Stimulated activated CD8-positive, alpha-beta memory T cell treated with anti-CD3 and anti-CD28 coated beads, Interleukin-7, amount 100 ng/mL, for 4 hours (primary cell): ENCODE results near the gene NDRG3.
"Not testable (repeated sequence)": the region's sequence is repeated elsewhere in the genome, so short reads cannot be mapped to it uniquely, and the experiment has no call there.

Source experiments
- DNase-seq, 2 donors: peaks; one replicate each; pipeline ENCODE4 v3.0.0-alpha.2; 2020; ENCODE audit warnings: low read depth in 2 of 2

Gene NDRG3

GRCh38 chr20:36644706-36645095, 101.2 kb downstream of the NDRG3 start:
- peak; percentile 47 to 55 for DNase-seq

DNA sequence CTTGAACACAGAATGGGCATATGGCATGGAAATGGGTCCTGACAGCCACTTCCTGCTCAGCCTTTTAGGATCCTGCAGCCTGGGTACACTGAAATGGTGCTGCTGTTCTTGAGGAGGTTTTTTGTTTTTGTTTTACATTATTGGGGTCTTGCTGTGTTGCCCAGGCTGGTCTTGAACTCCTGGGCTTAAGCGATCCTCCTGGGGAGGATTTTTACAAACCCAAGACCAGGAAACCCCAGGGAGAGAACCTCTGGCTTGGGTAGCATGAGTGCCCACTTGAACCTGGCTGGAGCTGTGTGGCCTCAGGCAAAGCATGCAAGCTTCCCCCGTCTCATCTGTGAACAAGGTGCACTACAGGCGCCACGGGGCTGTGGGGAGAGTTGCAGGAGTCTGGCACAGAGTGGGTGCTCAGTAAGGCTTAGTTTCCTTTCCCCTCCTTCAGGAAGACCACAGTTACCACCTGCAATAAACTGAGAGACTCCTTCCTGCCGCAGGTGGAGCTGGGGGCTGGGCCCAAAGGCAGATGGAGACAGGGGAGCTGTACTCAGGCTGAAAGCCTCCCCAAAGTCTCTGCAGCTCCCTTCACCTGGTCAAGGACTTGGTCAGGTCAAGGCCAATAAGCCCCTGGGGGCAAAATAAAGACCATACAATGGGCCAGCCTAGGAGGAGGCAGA, 101.7 kb downstream of the NDRG3 start:
- DNase-seq: peak; percentile 58

GRCh38 chr20:36642136-36642535, 103.8 kb downstream of the NDRG3 start:
- DNase-seq: no peak

- DNase-seq: no peak
These were observed 104.4 kb downstream of the NDRG3 start for GRCh38 chr20:36641506-36641843.

DNA sequence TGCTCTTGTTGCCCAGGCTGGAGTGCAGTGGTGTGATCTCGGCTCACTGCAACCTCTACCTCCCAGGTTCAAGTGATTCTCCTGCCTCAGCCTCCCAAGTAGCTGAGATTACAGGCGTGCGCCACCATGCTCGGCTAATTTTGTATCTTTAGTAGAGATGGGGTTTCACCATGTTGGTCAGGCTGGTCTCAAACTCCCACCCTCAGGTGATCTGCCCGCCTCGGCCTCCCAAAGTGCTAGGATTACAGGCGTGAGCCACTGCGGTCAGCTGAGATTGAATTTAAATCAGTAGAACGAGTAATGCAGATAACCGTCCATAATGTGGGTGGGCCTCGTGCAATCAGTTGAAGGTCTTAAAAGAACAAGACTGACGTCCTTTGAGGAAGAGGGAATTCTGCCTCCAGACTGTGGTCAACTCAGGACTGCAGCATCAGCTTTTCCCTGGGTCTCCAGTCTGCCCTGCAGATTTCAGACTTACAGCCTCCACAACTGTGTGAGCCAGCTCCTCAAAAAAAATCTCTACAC, 107.0 kb downstream of the NDRG3 start:
- not testable (repeated sequence) for DNase-seq

DNA sequence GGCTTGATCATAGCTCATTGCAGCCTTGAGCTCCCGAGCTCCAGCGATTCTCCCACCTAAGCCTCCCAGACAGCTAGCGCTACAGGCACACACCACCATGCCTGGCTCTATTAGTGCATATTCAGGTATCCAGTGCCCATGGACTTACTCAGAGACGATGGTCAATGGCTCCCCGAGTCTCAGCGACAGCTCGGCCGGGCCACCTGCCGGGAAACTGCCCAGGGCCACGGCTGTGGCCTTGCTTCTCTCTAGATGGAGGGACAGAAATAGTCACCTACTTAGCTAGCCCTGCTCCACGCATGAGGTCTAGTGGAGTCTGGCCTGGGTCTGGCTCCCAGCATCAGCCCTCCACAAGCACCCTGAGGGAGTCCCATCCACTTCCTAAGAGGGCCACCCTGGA, 111.5 kb downstream of the NDRG3 start:
- DNase-seq: no peak

DNA sequence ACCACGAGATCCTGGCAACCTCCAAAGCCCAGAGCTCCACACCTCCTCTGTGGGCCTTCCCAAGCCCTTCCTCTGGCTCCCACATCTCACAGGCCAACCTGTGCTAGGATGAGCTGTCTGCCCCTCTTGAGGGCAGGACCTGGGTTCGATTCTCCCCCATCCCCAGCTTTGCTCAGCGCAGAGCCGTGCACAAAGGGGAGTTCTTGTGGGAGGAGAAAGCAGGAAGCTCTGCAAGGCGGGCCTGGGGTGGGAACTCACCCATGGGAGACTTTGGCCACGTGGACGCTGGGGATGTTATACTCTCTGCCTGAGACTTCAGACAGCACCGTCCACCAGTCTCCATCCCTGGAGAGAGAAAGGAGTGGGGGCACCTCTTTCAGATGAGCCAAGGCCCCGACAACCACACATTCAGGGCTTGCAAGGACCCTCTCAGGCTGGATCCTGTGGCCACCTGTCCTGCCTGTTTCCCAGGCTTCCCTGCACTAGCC, 112.6 kb downstream of the NDRG3 start:
- no peak for DNase-seq

DNA sequence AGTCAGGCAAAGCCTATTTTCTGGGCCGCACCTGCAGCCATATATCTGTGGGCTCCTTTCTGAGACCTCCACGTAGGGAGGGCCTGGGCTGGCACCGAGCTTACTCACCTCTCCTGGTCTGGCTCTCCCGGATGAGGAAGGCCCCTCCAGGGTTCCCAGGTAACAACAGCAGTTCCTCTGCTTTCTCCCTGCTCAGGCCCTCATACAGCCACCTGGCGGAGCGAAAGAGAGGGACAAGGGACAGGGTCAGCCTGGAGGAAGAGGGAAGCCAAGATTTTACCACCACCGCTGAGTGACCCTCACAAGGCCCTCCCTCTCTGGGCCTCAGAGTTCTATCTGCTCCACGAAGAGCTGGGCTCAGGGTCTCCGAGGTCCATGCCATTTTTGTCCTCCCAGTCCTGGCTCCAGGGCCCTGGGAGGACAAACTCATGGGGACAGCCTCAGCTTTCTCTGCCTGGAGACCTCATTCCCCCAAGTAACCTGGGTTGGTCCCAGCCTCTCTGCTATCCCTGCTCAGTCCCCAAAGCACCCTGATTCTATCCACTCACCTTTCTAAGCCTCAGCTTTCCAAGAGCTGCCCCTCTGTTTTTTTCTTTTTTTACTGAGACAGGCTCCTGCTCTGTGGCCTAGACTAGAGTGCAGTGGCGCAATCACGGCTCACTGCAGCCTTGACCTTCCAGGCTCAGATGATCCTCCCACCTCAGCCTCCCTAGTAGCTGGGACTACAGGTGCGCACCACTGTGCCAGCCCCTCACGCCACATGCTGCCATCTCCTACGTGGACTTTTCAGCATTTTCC, 113.2 kb downstream of the NDRG3 start:
- no peak for DNase-seq

GRCh38 chr20:36632147-36632486, 113.8 kb downstream of the NDRG3 start:
- no peak for DNase-seq

- DNase-seq: no peak
These were observed 114.2 kb downstream of the NDRG3 start for GRCh38 chr20:36631646-36632045.

DNA sequence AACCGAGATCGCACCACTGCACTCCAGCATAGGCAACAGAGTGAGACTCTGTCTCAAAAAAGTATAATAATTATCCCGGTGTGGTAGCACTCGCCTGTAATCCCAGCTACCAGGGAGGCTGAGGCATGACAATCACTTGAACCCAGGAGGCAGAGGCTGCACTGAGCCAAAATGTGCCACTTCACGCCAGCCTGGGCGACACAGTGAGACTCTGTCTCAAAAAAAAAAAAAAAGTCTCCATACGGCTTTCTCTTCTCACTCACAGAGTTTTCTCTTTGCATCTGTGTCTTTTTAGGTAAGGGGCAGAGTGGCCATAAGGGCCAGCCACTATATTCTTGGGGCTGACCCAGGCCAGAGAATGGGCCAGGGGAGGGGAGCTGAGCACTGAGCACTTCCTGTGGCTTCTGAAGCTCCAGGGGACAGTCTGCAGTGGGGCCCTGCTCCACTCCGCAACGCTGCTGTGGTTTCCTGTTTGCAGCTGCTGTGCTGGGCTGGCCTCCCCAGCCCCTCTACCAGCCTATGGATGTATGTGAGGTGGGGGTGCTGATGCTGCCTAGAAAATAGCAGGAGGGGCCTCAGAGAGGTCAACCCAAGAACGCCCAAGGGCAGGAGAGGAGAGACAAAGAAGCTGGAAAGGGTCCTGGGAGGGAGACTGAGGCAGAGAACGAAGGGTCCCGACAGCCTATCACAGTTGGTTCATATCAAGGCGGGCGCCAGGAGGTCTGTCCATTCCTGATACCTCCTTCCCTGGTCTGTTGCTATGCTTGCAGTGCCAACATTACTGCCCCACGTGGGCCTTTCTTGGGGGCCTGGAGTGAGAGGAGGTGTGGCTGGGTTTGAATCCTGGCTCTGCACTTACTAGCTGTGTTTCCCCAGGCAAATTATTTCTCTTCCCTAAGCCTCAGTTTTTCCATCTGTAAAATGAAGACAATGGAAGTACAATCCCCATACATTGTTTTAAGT, 115.9 kb downstream of the NDRG3 start:
- DNase-seq: peak in 1 of 2 donors; percentile 39

GRCh38 chr20:36628076-36628475, 117.8 kb downstream of the NDRG3 start:
- DNase-seq: peak in 1 of 2 donors; percentile 33

GRCh38 chr20:36624944-36625324, 121.0 kb downstream of the NDRG3 start:
- no peak for DNase-seq

DNA sequence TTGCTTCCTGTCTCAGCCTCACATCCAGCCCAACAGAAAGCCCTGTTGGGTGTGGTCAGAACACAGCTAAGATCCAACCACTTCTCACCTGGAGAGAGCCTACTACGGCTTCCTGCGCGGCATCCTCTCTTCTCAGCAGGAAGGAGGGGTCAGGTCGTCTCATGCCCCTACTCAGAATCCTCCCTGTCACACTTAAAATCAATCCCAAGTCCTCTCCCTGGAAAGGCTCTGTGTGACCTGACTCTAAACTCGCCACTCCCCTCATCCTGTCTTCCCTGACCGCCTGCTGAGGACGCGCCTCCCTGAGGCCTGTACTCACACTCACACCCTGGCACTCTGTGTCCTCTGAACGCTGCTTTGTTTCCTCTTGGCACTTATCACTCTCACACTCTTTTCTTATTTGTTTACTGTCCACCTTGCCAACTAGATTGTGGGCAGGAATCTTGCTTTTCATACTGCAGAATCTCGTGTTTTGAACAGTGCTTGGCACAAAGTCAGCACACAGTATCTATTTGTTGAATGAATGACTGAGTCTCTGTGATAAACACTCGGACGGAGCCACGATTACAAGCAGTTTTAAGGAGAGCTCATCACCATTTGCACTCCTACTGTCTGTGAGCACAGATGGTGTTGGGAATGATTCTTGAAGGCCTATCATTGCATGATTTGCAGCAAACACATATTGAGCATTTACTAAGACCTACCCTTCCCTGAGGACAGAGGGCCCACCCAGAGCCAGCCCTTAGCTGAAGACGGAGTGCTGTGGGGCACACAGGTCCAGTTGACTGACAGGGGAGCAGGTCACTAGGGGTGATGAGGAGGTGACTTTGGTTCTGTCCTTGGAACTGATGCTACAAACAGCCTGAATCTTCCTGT, 121.6 kb downstream of the NDRG3 start:
- no peak for DNase-seq

GRCh38 chr20:36623444-36623843, 122.4 kb downstream of the NDRG3 start:
- no peak for DNase-seq

DNA sequence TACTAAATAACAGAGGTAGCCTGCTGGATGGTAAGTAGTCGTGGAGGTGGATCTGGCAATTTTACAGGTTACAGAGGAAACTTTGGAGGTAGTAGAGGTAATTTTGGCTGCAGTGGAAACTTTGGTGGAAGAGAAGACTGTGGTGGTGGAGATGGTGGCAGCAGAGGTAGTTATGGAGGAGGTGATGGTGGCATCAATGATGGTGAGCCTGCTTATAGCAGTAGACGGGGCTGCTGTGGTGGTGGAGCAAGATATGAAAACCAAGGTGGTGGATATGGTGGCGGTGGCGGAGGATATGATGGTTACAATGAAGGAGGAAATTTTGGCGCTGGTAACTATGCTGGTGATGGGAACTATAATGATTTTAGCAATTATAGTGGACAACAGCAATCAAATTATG, 125.0 kb downstream of the NDRG3 start:
- DNase-seq: no peak

- no peak for DNase-seq
These were observed 130.9 kb downstream of the NDRG3 start for GRCh38 chr20:36614781-36615557.

DNA sequence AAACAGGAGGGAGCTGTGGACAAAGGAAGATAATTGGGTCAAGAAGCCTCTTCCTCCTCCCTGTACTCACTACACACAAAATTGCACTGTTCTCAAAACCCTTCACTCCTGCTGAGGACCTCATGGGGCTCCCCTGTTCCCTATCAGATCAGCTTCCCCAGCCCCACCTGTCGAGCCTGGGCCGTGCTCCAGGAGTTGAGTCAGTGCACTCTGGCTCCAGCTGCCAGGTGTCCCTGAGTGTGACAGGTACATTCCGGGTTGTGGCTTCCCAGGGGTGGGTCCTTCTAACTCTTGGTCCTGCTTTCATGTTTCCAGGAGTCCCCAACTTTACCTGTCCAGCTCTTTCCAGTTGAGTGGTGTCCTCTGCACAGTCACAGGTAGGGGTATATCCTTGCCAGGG, 131.9 kb downstream of the NDRG3 start:
- DNase-seq: no peak

- no peak for DNase-seq
These were observed 134.3 kb downstream of the NDRG3 start for GRCh38 chr20:36611625-36612024.

GRCh38 chr20:36608388-36608728, 137.5 kb downstream of the NDRG3 start:
- DNase-seq: not testable (repeated sequence)
